A549 (cell line): Measurements from ENCODE around the gene DCUN1D1. TPM values are rescaled to one million over a fixed set of nuclear protein-coding genes. Genes with fewer than 3 reads are reported as not detected.

Source experiments
- ATAC-seq, 2 experiments: fragments of 200-7000 bp in 1 of 2; fragments of >200 bp in 1 of 2; cut with Nextera tagmentation in 1 of 2; cut with Tn5 transposase in 1 of 2; 3 replicates each; pipeline versions ENCODE4 v1.8.0 to v1.9.1; 2018 to 2020; ENCODE audit warnings: mild to moderate bottlenecking in 1 of 2, moderate library complexity in 1 of 2
- CTCF ChIA-PET: fragments of 300-600 bp; sonication (Branson Sonifier 250); formaldehyde crosslinking; extraction: SDS; loops from one replicate; lab custom pipeline; 2021; ENCODE audit warnings: antibody characterized with exemption, inconsistent platforms; lab: Yijun Ruan, JAX
- POLR2A ChIA-PET: fragments of 350-600 bp; formaldehyde crosslinking; extraction: SDS; loops from one replicate; lab custom pipeline; 2021; ENCODE audit warnings: antibody characterized with exemption, inconsistent platforms; lab: Yijun Ruan, JAX
- DNase-seq, 2 experiments: peaks; one replicate each; pipeline versions ENCODE4 v3.0.0 to v3.0.0-alpha.2; 2011 to 2016; ENCODE audit warnings: low read depth in 1 of 2, low spot score in 1 of 2
- FAIRE-seq: peaks from 2 replicates; lab custom pipeline; 2011; peaks lifted over from hg19 to GRCh38; lab: Jason Lieb, UNC
- H3K27ac ChIP-seq, 2 experiments: fragments of >200 bp; sonication (Bioruptor Twin); formaldehyde crosslinking; 3 replicates each; pipeline ENCODE4 v1.5.1; 2016 to 2017
- H3K4me1 ChIP-seq: fragments of >200 bp; sonication (Bioruptor Twin); formaldehyde crosslinking; 3 replicates; pipeline ENCODE4 v1.6.1; 2016
- H3K4me2 ChIP-seq: fragments of >200 bp; sonication (Bioruptor Twin); formaldehyde crosslinking; 3 replicates; pipeline ENCODE4 v1.6.1; 2016
- H3K4me3 ChIP-seq: fragments of >200 bp; sonication (Bioruptor Twin); formaldehyde crosslinking; 3 replicates; pipeline ENCODE4 v1.5.1; 2016
- H3K9me3 ChIP-seq: fragments of >200 bp; sonication (Bioruptor Twin); formaldehyde crosslinking; 3 replicates; pipeline ENCODE4 v1.6.1; 2016
- CHD2 ChIP-seq: fragments of 150-350 bp; IDR thresholded peaks from 2 replicates; pipeline ENCODE4 v1.6.1; 2014; ENCODE audit warnings: low read length; ENCODE audit not compliant: partially characterized antibody
- CHD4 ChIP-seq: fragments of 200-600 bp; sonication (generic); IDR thresholded peaks from 2 replicates; pipeline ENCODE4 v1.6.1; 2016; ENCODE audit warnings: antibody characterized with exemption, mild to moderate bottlenecking, borderline replicate concordance
- FOXS1 ChIP-seq: fragments of 250-450 bp; sonication (Bioruptor Pico); IDR thresholded peaks from 2 replicates; pipeline ENCODE4 v1.5.0; 2020; ENCODE audit warnings: mild to moderate bottlenecking, moderate library complexity
- GATA3 ChIP-seq: IDR thresholded peaks from 2 replicates; pipeline ENCODE4 v1.6.1; 2012; ENCODE audit warnings: borderline replicate concordance
- HDAC2 ChIP-seq: fragments of 200-600 bp; sonication (generic); IDR thresholded peaks from 2 replicates; pipeline ENCODE4 v1.6.1; 2016
- HOXB5 ChIP-seq: fragments of 250-450 bp; sonication (Bioruptor Pico); IDR thresholded peaks from 2 replicates; pipeline ENCODE4 v1.5.0; 2020; ENCODE audit warnings: mild to moderate bottlenecking, moderate library complexity
- JUNB ChIP-seq: fragments of >200 bp; sonication (Bioruptor Twin); formaldehyde crosslinking; IDR thresholded peaks from 2 replicates; pipeline ENCODE4 v1.6.1; 2016
- MAZ ChIP-seq: fragments of 150-350 bp; IDR thresholded peaks from 2 replicates; pipeline ENCODE4 v1.6.1; 2014; ENCODE audit warnings: antibody characterized with exemption, low read depth, low read length, borderline replicate concordance
- NFE2L2 ChIP-seq: fragments of 150-350 bp; conservative IDR thresholded peaks from 2 replicates; pipeline ENCODE4 v1.6.1; 2014; ENCODE audit warnings: low read length
- NPAS2 ChIP-seq: fragments of 250-450 bp; sonication (Bioruptor Pico); IDR thresholded peaks from 2 replicates; pipeline ENCODE4 v1.8.0; 2022; ENCODE audit warnings: mild to moderate bottlenecking, moderate library complexity, borderline replicate concordance
- NR3C1 ChIP-seq: fragments of >200 bp; sonication (Bioruptor Twin); formaldehyde crosslinking; IDR thresholded peaks from 3 replicates; pipeline ENCODE4 v1.6.1; 2017
- POLR2AphosphoS2 ChIP-seq: conservative IDR thresholded peaks from 2 replicates; pipeline ENCODE4 v1.6.1; 2012; ENCODE audit warnings: low read length, improper control_type of control experiment, inconsistent platforms
- RFX5 ChIP-seq: fragments of 450-650 bp; IDR thresholded peaks from 2 replicates; pipeline ENCODE4 v1.7.1; 2014; ENCODE audit warnings: antibody characterized with exemption, mild to moderate bottlenecking, moderate library complexity
- TP53 ChIP-seq: fragments of 250-450 bp; sonication (Bioruptor Pico); IDR thresholded peaks from 2 replicates; pipeline ENCODE4 v1.5.0; 2021; ENCODE audit warnings: mild to moderate bottlenecking, moderate library complexity
- ZC3H11A ChIP-seq: fragments of 450-650 bp; IDR thresholded peaks from 2 replicates; pipeline ENCODE4 v1.6.1; 2014; ENCODE audit warnings: antibody characterized with exemption, mild to moderate bottlenecking
- ZFP36 ChIP-seq: fragments of 450-650 bp; IDR thresholded peaks from 2 replicates; pipeline ENCODE4 v1.6.1; 2014; ENCODE audit warnings: borderline replicate concordance; ENCODE audit not compliant: partially characterized antibody
- ZSCAN20 ChIP-seq: fragments of 250-450 bp; sonication (Bioruptor Pico); IDR thresholded peaks from 2 replicates; pipeline ENCODE4 v1.8.0; 2022; ENCODE audit warnings: mild to moderate bottlenecking, moderate library complexity
- WGBS: methylation state at CpG from one replicate; pipeline ENCODE4 v1.1.6; 2017; ENCODE audit errors: missing lambda C conversion rate; 5-methylcytosine and 5-hydroxymethylcytosine counted together
- polyA plus RNA-seq, 4 experiments: library from polyadenylated mRNA; depleted of rRNA in 3 of 4; stranded (reverse); fragments of >200 nt; fragmentation: RNase III in 1 of 4; extraction: RNeasy Plus Mini Kit Qiagen cat#74134 plus additional on column Dnase treatment in 1 of 4; gene quantifications; 2 replicates in 3 of 4; 3 replicates in 1 of 4; pipeline ENCODE4 v1.2.3, GENCODE V29; 2011 to 2017
- TF ChIP-seq, protein P1 (sequence below): fragments of >200 bp; sonication (Bioruptor Twin); formaldehyde crosslinking; IDR thresholded peaks from 3 replicates; pipeline ENCODE4 v1.5.1; 2016
- TF ChIP-seq, protein P2 (sequence below): IDR thresholded peaks from 2 replicates; pipeline ENCODE4 v1.6.1; 2012
- TF ChIP-seq, protein P3 (sequence below): IDR thresholded peaks from 2 replicates; pipeline ENCODE4 v1.6.1; 2012
- TF ChIP-seq, protein P4 (sequence below): fragments of 450-650 bp; IDR thresholded peaks from 2 replicates; pipeline ENCODE4 v1.6.1; 2014; ENCODE audit warnings: antibody characterized with exemption
- TF ChIP-seq, protein P5 (sequence below): IDR thresholded peaks from 2 replicates; pipeline ENCODE4 v1.6.1; 2012; ENCODE audit warnings: low read depth, borderline replicate concordance

Gene DCUN1D1
- polyA plus RNA-seq, 2 of the 4 experiments (the other 2 are of a cell fraction): 20.3 to 34.4 TPM

DNA sequence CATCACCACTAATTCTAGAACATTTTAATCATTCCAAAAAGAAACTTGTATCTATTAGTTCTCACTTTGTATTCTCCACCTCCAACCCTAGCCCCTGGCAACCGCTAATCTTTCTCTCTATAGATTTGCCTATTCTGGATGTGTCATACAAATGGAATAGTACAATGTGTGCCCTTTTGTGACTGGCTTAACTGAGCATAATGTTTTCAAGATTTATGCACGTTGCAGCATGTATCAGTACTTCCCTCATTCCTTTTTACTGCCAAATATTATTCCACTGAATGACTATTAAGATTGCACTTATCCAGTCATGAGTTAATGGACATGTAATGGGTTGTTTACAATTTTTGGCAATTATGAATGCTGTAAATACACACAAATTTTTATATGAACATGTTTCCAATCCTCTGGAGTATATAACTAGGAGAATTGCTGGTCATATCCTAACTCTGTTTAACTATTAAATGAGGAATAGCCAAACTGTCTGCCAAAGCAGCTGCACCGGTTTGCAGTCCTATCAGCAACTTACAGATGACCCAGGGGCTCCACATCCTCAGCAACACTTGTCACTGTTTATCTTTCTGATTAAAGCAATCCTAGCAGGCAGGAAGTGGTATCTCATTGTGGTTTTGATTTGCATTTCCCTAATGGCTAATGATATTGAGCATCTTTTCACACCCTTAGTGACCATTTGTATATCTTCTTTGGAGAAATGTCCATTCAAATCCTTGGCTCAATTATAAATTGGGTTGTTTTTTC lies 42.9 kb downstream of the DCUN1D1 start:
- FAIRE-seq (no peak), ATAC-seq (no peak), DNase-seq (no peak)
- H3K4me3 ChIP-seq: no peak overlapping the region
- POLR2A ChIA-PET: no interaction called here
- 0 out of 3 replicates have a peak, but pooled peaks cover under 1% of the 10 kb centered on the region for H3K9me3 ChIP-seq
- no peaks in the 10 kb centered on the region for H3K4me1 ChIP-seq
- H3K4me2 ChIP-seq: no peak overlapping the region
- 85% methylated on average over 3 of the region's 3 CpGs for WGBS
- no peak overlapping the region for H3K27ac ChIP-seq
- CTCF ChIA-PET: interaction anchor here (0.6 kb wide), 1 partner anchor 215 kb away, joined by 3 read pairs; no protein-coding TSS in a partner anchor
- TF ChIP-seq JUNB: no peak
- no peak for TF ChIP-seq NPAS2 (CRISPR knock-in tag)
- TF ChIP-seq CHD2: no peak
- TF ChIP-seq MAZ: no peak
- no peak for TF ChIP-seq ZSCAN20 (CRISPR knock-in tag)
- TF ChIP-seq, protein P1, sequence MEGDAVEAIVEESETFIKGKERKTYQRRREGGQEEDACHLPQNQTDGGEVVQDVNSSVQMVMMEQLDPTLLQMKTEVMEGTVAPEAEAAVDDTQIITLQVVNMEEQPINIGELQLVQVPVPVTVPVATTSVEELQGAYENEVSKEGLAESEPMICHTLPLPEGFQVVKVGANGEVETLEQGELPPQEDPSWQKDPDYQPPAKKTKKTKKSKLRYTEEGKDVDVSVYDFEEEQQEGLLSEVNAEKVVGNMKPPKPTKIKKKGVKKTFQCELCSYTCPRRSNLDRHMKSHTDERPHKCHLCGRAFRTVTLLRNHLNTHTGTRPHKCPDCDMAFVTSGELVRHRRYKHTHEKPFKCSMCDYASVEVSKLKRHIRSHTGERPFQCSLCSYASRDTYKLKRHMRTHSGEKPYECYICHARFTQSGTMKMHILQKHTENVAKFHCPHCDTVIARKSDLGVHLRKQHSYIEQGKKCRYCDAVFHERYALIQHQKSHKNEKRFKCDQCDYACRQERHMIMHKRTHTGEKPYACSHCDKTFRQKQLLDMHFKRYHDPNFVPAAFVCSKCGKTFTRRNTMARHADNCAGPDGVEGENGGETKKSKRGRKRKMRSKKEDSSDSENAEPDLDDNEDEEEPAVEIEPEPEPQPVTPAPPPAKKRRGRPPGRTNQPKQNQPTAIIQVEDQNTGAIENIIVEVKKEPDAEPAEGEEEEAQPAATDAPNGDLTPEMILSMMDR: no peak
- no peak for TF ChIP-seq ZFP36
- TF ChIP-seq, protein P2, sequence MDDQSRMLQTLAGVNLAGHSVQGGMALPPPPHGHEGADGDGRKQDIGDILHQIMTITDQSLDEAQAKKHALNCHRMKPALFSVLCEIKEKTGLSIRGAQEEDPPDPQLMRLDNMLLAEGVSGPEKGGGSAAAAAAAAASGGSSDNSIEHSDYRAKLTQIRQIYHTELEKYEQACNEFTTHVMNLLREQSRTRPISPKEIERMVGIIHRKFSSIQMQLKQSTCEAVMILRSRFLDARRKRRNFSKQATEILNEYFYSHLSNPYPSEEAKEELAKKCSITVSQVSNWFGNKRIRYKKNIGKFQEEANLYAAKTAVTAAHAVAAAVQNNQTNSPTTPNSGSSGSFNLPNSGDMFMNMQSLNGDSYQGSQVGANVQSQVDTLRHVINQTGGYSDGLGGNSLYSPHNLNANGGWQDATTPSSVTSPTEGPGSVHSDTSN: no peak
- TF ChIP-seq TP53 (CRISPR knock-in tag): no peak
- no peak for TF ChIP-seq GATA3
- TF ChIP-seq ZC3H11A: no peak
- TF ChIP-seq, protein P3, sequence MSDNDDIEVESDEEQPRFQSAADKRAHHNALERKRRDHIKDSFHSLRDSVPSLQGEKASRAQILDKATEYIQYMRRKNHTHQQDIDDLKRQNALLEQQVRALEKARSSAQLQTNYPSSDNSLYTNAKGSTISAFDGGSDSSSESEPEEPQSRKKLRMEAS: no peak
- TF ChIP-seq, protein P4, sequence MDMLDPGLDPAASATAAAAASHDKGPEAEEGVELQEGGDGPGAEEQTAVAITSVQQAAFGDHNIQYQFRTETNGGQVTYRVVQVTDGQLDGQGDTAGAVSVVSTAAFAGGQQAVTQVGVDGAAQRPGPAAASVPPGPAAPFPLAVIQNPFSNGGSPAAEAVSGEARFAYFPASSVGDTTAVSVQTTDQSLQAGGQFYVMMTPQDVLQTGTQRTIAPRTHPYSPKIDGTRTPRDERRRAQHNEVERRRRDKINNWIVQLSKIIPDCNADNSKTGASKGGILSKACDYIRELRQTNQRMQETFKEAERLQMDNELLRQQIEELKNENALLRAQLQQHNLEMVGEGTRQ: no peak
- TF ChIP-seq, protein P5, sequence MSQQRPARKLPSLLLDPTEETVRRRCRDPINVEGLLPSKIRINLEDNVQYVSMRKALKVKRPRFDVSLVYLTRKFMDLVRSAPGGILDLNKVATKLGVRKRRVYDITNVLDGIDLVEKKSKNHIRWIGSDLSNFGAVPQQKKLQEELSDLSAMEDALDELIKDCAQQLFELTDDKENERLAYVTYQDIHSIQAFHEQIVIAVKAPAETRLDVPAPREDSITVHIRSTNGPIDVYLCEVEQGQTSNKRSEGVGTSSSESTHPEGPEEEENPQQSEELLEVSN: no peak
- no peak for TF ChIP-seq HDAC2
- TF ChIP-seq NFE2L2: no peak
- no peak for TF ChIP-seq RFX5
- TF ChIP-seq FOXS1: no peak
- TF ChIP-seq NR3C1: no peak
- TF ChIP-seq CHD4: no peak

DNA sequence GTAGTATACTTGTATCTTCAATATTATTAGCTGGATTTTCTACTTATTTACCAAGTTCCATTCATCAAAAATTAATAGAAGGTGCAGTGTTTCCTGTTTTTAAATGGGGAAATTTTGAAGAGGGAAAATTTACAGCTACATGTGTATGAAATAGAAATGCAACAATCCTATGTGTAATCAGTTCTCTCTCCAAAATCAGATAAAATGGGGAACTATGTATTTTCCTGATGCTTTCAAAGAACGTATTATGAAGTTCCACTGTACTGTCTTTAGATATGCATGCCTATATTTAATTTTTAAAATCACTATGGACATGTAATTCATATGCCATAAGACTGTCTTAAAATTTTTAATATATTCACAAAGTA lies 43.4 kb downstream of the DCUN1D1 start:
- DNase-seq (no peak), ATAC-seq (no peak), FAIRE-seq (no peak)
- Histone ChIP-seq H3K9me3 (peaks cover 3% of the 10 kb centered on the region; the same call in 1 of the 3 replicates), H3K4me1 (no peaks in the 10 kb centered on the region), H3K4me2 (no peak overlapping the region), H3K27ac (no peak overlapping the region), H3K4me3 (no peak overlapping the region)
- POLR2A ChIA-PET: no interaction called here
- TF ChIP-seq ZSCAN20 (CRISPR knock-in tag) (no peak), POLR2AphosphoS2 (no peak), HOXB5 (CRISPR knock-in tag) (no peak), CHD2 (no peak), HDAC2 (no peak)
- CTCF ChIA-PET: no interaction called here
- WGBS: 92% methylated on average over 1 of the region's 1 CpG
